GM21367 (cell line): ENCODE results near the gene NRIP1.

ENCODE experiments used
- ATAC-seq: cut with Tn5 transposase; IDR thresholded peaks from one replicate; pipeline ENCODE4 v1.9.1; 2021; ENCODE audit not compliant: unreplicated experiment

NRIP1 gene

GRCh38 chr21:15071009-15071408 lies 6.2 kb upstream of the NRIP1 start:
- no peak for ATAC-seq

DNA sequence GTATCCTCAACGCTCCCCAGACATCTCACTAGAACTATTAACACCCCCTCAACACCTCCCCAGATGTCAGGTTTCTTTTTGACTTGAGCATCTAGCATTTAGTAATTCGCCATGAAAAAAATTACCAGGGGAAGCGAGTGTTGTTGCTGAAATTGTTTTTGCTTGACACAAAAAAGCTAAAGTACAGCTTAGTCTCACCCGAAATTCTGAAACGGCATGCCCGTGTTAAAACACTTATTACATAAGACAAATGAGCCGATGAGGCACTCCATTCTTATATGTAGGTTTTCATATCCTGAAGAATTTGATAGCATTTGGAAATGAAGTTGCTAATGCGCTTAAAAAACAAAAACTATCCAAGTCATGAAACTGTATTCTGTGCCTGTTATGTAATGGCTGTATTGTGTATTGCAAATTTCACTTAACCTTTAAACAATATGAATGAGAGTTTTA lies 1.3 kb upstream of the NRIP1 start:
- ATAC-seq: no peak

DNA sequence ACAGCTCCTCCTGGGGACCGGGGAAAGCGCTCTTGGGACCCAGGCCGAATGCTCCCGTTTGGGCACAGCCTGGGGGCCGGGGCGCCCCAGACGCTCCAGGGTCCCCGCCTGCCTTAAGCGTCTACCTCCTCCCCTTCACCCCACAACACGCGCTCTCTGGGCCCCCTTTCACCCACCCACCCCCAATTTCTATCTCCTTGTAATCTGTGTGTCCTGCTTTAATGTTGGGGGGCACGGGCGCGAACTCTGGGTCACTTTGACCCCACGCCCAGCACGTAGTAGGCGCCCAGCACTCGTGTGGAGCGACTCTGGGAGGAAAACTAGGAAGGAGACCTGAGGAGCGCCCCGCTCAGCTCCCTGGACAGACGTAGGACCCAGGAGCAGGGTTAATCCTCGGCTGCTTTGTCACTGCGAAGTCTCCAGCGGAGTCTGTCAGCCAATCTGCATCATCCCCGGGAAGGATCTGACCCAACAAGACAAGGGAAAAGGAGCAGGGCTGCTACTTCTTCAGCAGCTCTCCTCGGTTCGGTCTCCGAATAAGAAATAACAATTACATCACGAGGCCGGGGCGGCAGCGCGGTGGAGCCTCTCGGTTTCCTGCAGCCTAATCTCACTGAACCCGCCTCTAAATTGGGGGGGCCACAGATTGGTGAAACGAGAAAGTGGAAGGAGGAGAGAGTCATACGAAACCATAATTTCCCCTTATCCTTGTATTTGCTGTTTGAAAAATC lies 757 bp upstream of the NRIP1 start:
- ATAC-seq: no peak

GRCh38 chr21:15063814-15064575 lies 805 bp downstream of the NRIP1 start:
- ATAC-seq: peak; percentile 0

GRCh38 chr21:15063081-15063813 lies 1.6 kb downstream of the NRIP1 start:
- no peak for ATAC-seq

- no peak for ATAC-seq
Measured at GRCh38 chr21:15062606-15062965, 2.2 kb downstream of the NRIP1 start.

- ATAC-seq: no peak
Measured at GRCh38 chr21:15061747-15062605, 2.8 kb downstream of the NRIP1 start.

DNA sequence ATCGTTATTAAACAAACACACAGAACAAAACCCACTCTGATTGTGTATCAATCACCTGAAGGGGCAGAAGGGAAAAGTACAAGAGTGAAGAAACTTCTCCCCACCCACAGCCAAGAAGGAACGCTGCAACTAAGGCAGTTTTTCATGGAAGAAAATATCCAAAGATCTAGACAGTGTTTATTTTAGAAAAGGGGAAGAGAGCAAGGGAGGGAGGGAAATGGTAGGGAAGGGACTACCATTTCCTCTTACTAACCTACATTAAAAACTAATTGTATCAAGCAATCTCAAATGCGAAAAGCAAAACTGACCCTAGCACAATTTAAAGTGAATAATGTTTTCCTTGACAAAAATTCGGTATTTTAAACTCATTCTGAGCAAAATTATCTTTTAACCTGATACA lies 3.5 kb downstream of the NRIP1 start:
- no peak for ATAC-seq

DNA sequence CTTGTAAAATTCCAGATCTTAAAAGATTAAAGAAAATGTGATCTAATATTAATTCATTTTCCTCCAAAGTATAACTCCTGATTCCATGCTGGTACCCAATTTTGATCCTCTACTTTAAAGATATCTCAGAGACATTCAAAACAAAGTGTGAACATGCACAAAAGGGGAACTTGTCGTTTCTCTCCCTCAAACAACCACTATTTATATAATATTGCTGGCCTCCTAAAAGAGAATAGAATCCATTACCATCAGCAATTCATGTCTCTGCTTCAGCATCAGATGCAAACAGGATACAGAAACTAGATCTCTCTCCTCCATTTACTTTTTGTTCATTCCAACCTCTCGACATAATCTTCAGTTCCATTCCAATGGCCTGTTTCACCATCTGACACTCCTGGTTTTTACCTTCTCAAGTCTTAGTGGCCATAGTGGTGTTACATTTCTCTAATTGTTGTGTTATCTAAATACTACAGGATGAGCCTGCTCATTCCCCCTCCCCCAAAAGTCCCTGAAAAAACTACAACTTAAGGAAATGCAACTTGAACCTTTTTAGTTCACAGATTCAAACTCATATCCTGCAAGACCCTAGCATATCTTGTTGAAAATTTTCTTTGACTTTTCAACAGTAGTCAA lies 4.1 kb downstream of the NRIP1 start:
- no peak for ATAC-seq

DNA sequence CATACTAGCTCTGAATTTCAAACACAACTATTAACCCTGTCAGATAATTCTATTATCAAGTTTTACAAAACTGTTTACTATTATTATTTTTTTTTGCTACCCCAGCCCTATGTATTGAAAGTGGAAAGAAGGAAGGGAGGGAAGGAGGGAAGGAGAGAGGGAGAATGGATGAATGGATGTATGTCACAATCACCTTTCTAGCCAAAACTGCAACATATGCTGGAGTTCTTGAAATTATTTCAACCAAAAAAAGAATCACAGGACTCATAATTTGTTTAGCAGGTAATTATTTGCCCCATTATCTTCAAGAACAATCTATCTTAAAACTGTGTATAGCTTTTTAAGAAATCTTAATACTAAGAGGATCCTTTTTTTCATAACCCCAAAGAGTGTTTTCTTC lies 5.4 kb downstream of the NRIP1 start:
- ATAC-seq: no peak

GRCh38 chr21:15058854-15059263 lies 5.9 kb downstream of the NRIP1 start:
- peak; percentile 38 for ATAC-seq

DNA sequence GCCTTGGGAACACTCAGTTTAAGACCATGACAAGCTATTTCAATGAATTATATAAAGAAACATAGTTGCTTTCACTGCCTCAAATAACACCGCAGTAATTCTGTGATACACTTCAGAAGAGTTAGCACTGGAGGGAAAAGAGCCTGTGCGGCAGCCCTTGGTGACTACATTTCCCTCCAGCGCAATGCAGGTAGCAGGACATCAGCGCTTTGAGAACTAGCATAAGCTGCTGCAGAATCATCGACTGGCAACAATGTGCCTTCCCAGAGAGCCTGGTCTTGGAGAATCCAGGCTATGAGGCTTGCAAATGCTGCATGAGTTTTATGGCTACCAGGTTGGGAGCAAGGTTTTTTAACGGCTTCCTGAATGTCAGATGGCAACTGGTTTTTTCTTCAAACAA lies 7.5 kb downstream of the NRIP1 start:
- ATAC-seq: no peak

- ATAC-seq: no peak
Measured at GRCh38 chr21:15054606-15055239, 10.1 kb downstream of the NRIP1 start.

- ATAC-seq: no peak
Measured at GRCh38 chr21:15054089-15054488, 10.7 kb downstream of the NRIP1 start.

DNA sequence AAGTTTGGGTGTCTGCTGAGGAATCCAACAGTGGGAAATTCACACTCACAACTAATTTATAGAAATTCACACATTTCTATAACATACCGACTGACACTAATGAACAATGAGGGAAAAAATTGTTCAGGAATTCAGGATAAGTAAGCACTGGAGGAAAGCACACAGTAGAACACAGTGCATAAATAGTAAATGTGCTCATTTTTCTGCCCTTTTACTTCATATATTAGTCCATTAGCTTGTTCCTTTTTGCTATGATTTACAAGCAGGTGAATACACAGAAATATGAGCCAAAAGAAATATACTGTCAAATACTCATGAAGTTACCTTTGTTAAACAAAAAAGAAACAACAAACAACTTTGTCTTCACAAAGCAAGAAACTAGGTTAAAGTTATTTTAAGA lies 11.3 kb downstream of the NRIP1 start:
- ATAC-seq: no peak

DNA sequence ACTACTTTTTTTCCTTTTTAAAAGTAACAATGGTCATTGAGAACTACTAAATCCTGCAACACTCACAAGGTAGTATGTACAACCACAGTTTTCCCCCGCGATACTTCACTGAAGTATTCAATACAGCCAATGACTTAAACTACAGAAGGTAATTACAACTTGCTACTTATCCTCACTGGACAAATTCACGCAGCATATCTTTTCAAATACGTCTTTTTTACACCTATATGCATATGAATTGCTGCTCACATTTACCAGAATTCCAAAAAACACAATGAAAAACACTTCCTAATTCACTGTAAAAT lies 12.4 kb downstream of the NRIP1 start:
- ATAC-seq: peak; percentile 31

GRCh38 chr21:15051644-15052458 lies 12.9 kb downstream of the NRIP1 start:
- ATAC-seq: peak; percentile 66

DNA sequence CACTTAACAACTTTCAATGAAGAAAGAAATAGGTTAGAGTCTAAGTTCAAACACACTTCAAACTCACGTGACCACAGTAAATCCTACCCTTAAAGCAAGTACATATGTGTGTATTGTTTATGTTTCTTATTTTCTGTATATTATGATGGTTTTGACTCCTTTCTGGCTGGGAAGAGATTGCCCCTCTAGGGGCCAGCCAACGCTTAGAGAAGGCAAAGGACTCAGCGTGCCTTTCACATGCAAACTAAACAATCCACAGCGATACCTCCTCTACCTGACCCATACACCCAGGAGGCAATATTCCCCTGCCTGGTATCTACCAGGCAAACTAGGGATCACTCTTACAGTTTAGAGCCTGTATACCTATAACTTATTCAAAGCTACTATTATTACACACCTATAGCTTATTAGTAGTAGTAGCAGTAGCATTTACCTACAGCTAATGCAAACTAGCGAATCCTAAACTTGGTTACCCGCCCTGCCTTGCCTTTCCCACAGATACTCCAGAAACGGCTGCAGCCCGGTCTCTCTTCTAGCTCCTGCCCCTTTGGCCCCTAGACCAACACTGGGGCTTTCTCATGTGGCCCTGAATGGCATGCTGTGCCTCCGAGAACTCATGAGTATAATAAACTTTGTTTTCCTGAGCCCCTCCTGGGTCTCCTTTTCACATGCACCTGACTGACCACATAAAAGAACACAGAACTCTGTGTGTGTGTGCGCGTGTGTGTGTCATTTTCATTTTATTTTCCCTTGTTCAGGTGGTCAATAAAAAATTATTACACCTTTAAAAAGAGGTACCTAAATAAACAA lies 14.0 kb downstream of the NRIP1 start:
- ATAC-seq: no peak
